Measurements from ENCODE around the gene MAML3.

GRCh38 chr4:140044337-140044902 lies 109.6 kb downstream of the MAML3 start:
- no peak for TF ChIP-seq POLR2A (IDR thresholded peaks at IDR 0.05)
- TF ChIP-seq CTCF (IDR thresholded peaks at IDR 0.05), result no peak
- peak in 1 of 3 donors; percentile 18 for TF ChIP-seq POLR2AphosphoS5 (IDR thresholded peaks at IDR 0.05)
- TF ChIP-seq EP300 (IDR thresholded peaks at IDR 0.05), result no peak
